Stimulated activated CD8-positive, alpha-beta memory T cell treated with anti-CD3 and anti-CD28 coated beads, Interleukin-15, amount 100 ng/mL, for 24 hours (primary cell): ENCODE results near the gene PRRX2.
A peak's percentile ranks its signal among the peaks of the same experiment; 100 is the strongest.
"Not testable (repeated sequence)": the region's sequence is repeated elsewhere in the genome, so short reads cannot be mapped to it uniquely, and the experiment has no call there.

Experiments used
- DNase-seq: peaks from one replicate; pipeline ENCODE4 v3.0.0-alpha.2; 2020; ENCODE audit warnings: low read depth

PRRX2 gene

GRCh38 chr9:129735546-129735945 is 70.1 kb downstream of the PRRX2 start:
- DNase-seq: no peak

DNA sequence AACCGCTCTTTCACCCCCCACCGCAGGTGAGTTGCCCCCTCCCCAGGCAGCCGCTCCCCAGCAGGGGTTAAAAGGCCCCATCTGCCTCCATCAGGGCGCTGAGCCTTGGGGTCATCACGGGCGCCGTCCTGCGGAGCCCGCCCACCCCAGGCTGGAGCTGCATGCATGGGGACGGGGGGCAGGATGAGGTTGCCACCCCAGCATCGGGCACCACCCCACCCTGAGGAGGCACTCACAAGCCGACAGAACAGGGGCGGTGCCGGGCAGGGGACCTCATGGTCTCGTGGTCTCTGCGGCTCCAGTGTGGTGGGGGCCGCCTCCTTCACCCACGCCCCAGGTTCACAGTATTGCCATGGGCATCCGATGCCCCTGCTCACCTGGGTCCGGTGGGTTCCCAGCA is 70.9 kb downstream of the PRRX2 start:
- DNase-seq: no peak

DNA sequence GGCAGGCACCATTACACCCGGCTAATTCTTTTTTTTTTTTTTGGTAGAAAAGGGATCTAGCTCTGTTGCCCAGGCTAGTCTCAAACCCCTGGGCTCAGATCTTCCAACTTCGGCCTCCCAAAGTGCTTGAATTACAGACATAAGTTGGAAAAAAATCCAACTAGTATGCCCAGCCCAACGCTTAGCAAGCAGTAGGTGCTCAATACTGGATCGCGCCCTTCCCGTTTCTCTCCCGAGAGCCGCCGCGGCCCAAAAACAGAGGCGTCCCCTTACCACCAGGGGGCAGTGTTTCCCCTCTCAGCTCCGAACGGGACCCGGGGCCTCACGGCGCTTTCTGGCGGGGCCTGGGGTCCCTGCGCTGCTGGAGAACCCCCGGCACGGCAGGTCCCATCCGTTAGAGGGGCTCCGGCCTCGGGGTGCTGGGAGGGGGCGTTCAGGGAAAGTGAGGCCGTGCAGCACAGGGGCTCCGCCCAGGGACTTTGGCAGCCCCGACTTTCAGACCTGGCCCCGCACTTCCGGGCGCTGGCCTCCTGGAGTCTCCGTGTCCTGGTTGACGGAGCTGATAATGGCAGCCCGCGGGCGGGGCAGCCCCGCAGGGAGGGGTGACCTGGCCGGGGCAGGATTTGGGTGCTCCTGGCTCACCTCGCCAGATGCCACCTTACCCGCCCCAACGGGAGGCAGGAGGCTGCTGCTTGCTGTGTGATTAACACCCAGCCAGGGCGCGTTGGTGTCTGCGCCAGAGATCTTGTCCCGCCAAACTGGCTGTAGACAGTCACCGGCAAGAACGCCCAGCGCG is 72.2 kb downstream of the PRRX2 start:
- peak; percentile 78 for DNase-seq

DNA sequence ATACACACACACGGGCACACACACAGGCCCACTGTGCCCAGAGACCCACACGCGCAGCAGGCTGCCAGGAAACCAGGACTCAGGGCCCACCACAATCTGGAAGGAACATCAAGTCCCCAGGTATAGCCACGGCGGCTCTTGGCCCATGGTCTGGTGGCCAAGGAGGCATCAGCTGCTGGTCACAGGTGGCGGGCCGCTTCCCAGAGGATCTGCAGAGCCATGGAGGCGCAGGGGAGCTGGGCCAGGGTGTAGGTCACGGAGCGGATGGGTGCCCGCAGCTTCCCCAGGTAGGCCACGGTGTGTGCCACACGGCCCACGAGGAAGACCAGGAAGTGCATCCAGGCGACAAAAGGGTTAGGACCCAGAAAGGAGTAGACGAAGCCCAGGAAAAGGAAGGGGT is 74.0 kb downstream of the PRRX2 start:
- DNase-seq: no peak

- DNase-seq: no peak
Observed at GRCh38 chr9:129740174-129740573, 74.7 kb downstream of the PRRX2 start.

DNA sequence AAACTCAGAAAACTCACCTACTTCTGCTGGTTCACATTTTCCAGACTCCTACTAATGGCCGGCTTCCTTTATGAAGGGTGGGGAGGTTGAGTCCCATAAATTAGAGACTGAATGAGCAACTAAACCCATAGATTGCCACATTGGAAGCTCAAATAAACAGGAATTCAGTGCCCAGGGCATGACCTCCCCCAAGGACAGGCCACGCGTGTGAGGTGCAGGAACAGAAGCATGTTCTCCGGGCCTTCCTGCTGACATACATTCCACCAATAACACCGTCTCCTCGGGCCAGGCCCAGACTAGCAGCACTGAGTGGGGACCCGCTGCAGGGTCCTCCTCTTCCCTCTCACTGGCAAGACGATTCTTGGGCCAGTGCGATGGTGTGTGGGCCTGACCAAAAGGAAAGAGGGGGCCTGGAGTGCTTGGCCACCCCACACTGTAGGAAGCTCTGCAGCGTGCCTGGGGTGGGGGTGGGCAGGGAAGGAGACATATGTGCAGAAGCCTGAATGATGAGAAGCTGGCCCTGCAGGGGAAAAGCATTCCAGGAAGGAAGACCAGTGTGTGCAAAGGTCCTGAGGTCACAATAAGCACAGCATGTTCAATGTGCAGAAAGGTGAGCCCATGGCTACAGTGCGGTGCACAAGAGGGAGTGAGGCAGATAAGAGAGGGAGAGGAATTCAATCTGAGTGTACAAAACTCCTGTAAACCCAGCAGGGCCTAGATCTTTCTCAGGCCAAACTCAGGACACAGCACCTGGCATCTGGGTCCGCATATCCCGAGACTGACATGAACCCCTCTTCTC is 75.4 kb downstream of the PRRX2 start:
- no peak for DNase-seq

GRCh38 chr9:129745200-129745599 is 79.8 kb downstream of the PRRX2 start:
- no peak for DNase-seq

DNA sequence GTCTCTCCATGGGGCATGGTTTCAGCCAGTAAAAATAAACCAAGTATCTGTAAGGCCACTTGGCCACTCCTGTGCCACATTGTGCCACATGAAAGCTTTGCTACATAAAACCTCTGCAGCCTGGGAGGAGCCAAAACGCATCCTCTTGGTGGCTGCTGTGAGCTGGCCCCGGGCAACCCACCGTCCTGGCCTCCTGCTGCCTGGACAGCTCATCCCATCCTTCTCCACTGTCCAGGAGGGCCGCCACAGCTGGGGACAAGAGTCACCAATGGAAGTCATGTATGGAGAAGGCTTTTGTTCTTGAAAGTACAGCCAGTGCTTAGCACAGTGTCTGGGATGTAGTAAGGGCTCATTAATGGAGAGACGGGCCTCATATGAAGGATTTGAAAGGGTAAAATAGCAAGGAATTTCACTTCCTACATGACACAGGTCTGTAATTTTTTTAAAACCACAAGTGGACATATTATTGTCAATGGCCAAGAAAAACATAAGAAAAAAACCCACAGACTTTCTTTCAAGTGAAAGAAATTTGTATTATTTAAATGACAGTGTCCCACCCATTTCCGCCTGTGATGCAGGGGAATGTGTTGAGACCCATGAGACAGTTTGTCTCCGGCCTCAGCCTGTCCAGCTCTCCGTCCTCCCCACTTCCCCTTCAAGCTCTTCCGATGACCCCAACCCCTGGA is 80.8 kb downstream of the PRRX2 start:
- no peak for DNase-seq

DNA sequence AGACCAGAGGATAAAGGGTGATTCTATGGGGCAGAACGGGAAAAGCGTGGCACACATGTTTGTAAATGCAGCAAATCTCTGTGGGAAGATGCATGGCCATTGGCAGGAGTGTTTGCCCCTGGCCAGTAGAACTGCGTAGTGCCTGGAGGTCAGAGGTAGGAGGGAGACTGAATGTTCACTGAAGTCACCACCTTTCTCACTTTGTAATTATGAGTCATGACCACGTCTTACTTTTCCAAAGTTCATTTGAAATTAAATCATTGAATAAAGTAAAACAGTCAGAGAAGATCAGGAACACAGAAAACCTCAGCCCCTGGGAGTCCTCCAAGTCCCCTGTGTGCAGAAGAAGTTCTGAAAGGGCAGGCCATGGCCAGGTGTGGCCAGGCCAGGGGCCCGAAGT is 82.8 kb downstream of the PRRX2 start:
- no peak for DNase-seq

GRCh38 chr9:129749052-129749451 is 83.6 kb downstream of the PRRX2 start:
- DNase-seq: not testable (repeated sequence)

DNA sequence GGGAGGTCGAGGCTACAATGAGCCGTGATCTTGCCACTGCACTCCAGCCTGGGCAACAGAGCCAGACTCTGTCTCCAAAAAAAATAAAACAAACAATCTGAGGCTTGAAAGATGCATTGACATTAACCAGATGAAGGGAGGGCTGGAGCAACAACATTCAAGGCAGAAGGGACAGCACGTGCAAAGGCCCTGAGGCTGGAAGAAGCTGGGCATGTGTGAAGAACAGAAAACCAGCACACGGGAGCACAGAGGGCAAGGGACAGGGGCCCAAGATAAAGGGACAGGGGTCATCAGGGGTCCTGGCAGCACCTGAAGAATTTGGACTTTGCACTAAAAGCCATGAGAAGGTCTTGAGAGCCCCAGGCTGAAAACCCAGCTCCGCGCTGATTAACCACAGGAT is 84.1 kb downstream of the PRRX2 start:
- DNase-seq: no peak

- DNase-seq: no peak
Observed at GRCh38 chr9:129750013-129750638, 84.7 kb downstream of the PRRX2 start.

DNA sequence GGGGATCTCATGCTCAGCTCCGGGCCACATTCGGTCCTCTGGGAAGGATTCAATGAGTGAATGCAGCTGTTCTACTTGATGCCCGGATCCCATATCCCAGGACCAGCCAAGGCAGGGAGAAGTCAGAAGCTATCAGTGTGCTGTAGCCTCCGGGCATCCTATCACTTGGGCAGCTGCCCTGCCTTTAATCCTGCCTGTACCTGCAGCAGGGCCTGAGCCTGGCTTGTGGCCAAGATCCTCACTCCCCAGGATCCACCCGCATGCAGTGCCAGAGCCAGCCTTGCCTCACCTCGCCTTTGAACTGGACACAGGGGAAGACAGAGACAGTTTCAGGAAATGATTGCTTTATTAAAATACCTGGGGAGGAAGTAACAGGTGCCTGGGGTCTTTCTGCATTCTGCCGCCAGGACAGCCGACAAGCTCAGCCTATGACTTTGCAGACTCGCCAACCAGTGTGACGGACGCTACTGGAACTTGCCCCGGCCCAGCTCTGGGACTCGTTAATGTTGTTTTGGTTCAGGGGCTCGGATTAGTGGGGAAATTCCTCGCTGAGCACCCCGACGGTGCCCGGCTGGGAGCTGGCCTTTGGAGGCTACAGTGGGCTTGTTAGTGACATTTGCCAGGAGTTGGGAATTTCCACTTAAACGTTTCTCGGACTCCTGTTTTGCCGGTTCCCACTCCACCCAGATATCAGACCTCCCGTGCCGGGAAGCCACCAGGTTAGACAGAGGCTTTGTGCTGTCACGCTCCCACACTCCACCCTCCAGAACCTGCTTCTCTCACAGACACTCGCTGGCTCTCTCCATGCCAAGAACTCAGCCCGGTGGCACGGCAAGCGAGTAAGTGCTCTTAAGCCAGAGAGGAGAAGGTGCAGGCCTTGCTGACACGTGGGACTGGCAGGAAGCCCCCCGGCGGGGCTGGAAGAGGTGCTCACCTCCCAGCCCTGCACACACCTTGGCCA is 86.7 kb downstream of the PRRX2 start:
- no peak for DNase-seq

DNA sequence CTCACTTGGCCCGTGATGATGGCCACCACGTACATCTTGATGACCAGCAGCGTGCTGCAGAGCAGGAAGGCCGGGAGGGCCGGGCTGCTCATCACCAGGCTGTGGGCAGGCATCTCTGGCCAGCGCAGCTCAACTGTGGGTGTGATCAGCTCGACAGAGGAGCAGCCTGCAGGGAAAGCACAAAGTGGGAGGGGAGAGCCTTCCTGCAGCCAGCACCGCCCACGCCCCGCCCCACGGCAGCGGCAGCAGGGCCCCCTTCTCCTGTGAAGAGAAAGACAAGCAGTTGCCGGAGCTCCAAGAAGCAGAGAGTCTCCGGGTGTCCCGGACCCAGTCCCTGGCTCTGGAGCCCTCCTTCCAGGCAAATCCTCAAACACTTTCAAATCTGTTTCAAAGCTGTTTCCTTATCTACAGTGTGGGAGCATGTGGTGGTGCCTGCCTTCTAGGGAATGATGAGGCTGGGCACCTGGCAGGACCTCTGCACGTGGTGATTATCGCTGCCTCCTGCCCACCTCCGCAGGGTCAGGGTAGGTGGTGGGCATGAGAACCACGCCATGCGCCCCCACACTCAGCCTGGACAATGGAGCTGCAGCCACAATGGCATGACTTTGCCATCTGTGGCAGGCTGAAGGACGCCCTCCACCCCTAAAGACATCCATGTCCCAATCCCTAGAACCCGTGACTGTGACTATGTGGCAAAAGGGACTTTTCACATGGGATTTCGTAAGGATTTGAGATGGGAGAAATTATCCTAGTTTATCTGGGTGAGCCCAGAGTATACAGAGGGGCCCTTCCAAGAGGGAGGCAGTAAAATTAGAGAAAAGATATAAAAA is 87.7 kb downstream of the PRRX2 start, which contains the start of gene PTGES:
Gene PTGES (minus strand): TSS at position 143 of the 830 bp plus-strand sequence. CDS start 30 bp downstream, at position 113.
- no peak for DNase-seq

GRCh38 chr9:129755151-129755550 is 89.7 kb downstream of the PRRX2 start:
- DNase-seq: no peak

- no peak for DNase-seq
Observed at GRCh38 chr9:129756191-129756590, 90.7 kb downstream of the PRRX2 start.

- DNase-seq: no peak
Observed at GRCh38 chr9:129757045-129757444, 91.6 kb downstream of the PRRX2 start.

DNA sequence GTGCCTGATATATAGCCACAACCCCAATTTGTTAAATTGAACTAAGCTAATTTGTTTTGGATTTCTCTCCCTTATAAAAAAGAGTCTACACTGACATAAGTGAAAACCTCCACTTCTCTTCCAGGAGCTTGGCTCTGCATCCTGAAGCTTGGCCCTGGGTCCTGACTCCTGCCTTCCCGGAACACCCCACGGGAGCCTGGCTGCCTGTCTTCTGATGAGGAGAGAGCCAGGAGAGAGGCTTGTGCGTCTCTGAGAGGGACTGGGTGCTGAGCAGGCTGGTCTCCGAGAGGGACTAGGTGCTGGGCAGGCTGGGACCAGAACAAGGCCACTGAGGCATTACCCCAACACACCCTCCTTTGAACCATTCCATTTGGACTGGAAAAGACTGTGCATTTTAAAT is 93.9 kb downstream of the PRRX2 start:
- DNase-seq: no peak

DNA sequence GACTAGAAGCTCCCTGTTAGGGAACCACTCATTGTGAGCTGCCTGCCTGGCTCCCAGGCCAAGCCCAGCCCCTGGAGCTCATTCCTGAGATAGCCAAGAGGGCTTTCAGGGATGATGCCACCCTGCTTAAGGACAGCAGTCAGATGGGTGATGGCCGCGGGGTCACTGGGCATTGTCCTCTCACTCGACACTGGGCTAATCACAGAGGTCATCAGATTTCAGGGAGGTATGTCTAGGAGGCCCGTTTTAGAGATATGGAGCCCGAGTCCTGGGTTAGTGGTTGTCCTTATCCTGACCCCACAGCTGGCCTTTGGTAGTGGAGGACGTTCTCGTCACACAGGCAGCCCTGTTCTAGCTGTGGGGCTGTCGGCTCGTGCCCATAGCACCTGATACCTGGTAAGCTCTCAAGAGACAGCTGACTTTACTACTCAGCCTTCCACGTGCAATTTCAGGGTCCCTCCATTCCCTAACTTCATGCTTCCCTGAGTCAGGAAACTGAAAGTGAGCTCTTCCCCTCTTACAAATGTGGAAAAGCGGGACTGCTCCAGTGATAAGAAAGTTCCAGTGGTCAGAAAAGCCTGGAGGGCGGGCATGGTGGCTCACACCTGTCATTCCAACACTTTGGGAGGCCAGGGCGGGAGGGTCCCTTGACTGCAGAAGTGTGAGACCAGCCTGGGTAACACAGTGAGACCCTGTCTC is 94.5 kb downstream of the PRRX2 start:
- no peak for DNase-seq
